ENCODE data around the gene NDUFC2.
"Not testable (repeated sequence)": the region's sequence is repeated elsewhere in the genome, so short reads cannot be mapped to it uniquely, and the experiment has no call there.

The NDUFC2 gene

DNA sequence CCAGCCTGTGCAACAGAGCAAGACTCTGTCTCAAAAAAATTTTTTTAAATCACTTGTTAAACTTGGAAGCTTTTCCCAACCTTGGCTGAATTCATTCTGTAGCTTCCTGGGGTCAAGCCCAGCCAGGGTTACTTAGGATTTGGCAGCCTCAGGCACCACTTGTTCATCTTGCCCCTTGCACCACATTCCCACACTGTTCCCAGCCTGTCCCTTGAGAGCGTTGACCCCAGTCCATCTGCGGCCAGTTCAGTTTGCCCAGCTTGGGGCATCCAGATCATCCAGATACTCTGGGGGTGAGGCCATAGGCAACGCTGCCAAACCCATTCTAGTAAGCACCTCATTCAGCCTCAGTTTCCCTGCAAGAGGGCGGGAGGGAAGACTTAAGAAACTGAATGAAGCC lies 24.7 kb downstream of the NDUFC2 start:
- no peak for DNase-seq (ENCODE audit: low read depth in 2 of 2)

DNA sequence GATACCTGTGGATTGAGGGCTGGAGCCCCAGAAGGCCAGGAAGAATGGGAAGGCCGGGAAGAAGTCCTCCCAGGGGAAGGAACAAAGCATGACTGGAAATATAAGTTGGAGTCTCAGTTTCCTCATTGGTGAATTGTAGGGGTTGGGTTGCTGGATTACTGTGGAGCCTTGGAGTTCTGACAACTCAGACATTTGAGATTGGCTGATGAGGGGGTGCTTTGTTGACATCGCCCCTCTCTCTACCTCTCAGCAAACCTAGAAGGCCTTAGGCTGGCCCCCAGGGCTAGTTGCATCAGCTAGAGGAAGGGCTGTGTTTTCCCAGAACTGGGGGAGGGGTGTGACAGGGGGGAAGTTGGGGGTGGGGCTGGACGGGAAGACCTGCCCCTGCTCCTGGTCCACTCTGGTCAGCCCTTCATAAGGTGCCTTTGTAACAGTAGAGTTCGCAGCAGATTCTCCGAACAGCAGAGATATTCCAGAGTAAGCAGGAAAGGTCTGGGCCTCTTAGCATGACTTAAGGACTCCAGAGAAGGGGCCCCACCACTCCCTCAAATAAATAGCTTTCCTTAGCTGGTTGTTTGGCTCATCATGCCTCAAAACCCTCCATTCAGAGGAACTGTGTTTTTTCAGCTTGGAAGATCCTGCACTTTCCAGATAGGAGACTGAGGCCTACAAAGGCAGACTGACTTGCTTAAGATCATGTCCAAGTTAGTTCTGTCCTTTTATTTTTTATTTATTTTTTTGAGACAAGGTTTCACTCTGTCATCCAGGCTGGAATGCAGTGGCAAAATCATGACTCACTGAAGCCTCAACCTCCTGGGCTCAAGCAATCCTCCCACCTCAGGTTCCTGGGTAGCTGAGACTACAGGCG lies 28.5 kb downstream of the NDUFC2 start:
- no peak for DNase-seq (ENCODE audit: low read depth in 2 of 2)

GRCh38 chr11:78049348-78049747 lies 30.3 kb downstream of the NDUFC2 start:
- no peak for DNase-seq (ENCODE audit: low read depth in 2 of 2)

GRCh38 chr11:78048561-78048960 lies 31.1 kb downstream of the NDUFC2 start:
- DNase-seq (ENCODE audit: low read depth in 2 of 2), result no peak

DNA sequence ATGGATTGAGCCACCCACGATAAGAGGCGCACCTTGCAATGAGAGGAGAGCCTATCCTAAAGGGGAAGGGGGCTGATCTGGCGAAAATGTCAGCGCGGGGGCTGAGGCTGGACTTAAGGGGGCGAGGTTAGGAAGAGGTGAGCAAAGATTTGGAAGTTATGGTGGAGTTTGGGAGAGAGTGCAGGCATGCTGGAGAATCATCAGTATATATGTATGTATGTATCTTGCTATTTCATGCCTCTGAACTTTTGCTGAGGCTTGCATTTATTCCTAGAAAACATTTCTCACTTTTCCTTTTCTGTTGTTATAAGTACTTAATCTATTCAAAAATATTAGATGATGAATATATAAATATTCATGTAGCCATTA lies 33.2 kb downstream of the NDUFC2 start:
- no peak for DNase-seq (ENCODE audit: low read depth in 2 of 2)

DNA sequence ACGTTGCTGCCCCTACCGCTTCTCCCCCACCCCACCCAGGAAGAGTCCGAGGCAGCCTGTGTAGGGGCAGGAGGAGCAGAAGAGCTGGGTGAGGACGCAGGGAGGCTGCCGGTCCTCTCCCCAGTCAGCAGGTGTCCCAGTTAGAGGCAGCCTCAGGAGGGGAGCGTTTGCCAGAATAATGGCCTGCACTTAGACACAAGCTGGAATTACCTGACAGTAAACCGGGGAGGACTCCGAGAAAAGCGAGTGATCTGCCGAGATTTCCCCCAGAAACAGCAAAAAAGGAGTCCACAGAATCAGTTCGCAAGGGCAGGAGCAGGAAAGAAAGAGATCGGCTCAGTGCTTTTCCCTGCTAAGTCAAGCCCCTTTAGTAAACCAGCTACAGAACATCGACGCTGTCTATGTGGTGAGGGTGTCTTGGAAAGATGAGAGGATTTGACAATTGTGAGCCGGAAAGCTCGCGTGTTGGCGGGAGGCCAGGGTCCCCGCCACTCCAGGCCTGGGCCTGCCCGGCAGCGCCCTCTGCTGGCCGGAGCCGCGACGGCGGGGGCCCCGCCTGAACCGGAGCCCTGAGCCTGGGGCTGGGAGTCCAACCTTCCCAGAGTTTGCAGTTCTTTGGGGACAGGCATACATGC lies 33.7 kb downstream of the NDUFC2 start:
- peak; percentile 53 to 68 for DNase-seq (ENCODE audit: low read depth in 2 of 2)

DNA sequence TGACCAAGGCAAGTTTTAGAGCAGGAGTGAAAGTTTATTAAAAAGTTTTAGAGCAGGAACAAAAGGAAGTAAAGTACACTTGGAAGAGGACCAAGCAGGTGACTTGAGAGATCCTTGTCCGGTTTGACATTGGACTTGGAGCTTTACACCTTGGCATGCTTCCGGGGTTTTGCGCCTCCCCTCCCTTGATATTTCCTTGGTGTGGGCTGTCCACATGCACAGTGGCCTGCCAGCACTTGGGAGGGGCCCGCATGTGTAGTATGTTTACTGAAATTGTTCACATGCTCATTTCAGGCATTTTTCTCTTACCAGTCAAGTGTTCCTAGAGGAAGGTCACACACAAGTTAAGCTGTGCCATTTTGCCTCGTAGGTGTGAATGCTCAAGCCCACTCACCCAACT lies 35.0 kb downstream of the NDUFC2 start:
- no peak for DNase-seq (ENCODE audit: low read depth in 2 of 2)

DNA sequence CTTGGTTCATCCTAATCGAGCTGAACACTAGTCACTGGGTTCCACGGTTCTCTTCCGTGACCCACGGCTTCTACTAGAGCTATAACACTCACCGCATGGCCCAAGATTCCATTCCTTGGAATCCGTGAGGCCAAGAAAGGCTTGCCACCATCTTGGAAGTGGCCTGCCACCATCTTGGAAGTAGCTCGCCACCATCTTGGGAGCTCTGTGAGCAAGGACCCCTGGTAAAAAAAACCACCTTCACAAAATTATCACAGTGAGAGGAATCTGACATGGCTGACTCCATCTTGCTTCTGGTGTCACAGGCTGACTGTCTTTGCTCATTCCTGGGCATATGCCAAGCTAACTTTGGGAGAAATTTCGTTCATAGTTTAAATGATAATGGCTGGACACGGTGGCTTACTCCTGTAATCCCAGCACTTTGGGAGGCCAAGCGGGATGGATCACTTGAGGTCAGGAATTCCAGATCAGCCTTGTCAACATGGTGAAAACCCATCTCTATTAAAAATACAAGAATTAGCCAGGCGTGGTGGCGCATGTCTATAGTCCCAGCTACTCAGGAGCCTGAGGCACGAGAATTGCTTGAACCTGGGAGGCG lies 37.7 kb downstream of the NDUFC2 start:
- DNase-seq (ENCODE audit: low read depth in 2 of 2), result no peak

GRCh38 chr11:78041380-78041719 lies 38.3 kb downstream of the NDUFC2 start:
- not testable (repeated sequence) for DNase-seq (ENCODE audit: low read depth in 2 of 2)

- DNase-seq (ENCODE audit: low read depth in 2 of 2), result no peak
These were observed 38.8 kb downstream of the NDUFC2 start for GRCh38 chr11:78040691-78041379.

GRCh38 chr11:78039919-78040671 lies 39.6 kb downstream of the NDUFC2 start:
- DNase-seq (ENCODE audit: low read depth in 2 of 2), result peak in 1 of 2 donors; percentile 14

DNA sequence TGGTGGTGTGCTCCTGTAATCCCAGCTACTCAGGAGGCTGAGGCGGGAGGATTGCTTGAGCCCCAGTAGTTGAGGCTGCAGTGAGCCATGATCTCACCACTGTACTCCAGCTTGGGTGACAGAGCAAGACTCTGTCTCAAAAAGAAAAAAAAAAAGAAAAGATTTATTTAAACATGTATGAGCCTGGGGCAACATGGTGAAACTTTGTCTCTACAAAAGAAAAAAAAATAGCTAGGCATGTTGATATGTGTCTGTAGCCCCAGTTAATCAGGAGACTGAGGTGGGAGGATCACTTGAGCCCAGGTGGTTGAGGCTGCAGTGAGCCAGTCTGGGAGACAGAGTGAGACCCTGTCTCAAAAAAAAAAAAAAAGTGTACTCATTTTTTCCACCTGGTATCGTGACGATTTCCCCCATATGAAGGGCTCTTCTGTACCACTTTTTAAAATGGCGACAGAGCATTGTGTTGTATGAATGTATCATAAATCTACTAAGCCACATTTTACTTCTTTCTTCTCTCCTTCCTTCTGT lies 40.2 kb downstream of the NDUFC2 start:
- no peak for DNase-seq (ENCODE audit: low read depth in 2 of 2)

DNA sequence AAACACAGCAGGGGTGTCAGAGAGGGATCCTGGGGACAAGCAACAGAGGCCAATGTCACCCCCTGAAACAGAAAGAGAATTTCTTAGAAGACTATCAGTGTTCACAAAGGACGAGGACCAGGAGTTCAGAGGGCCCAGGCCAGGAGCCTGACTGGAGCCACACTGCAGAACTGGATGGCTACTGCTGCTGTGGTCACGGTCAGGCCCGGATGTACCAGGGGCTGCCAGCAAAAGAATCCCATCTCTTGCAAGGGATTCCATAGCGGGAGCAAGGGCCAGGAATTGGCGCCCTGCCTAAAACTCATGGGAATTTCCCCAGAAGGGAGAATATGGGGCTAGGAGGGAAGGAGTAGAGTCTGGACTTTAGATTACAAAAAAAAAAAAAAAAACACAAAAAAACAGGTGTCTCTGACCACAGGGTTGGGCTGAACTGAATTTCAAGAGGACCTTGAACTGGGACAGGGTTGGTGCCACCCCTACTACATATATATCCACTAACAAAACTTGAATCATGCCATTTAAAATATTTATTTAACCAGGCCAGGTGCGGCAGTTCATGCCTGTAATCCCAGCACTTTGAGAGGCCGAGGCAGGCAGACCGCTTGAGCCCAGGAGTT lies 40.9 kb downstream of the NDUFC2 start:
- no peak for DNase-seq (ENCODE audit: low read depth in 2 of 2)

GRCh38 chr11:78037825-78038620 lies 41.6 kb downstream of the NDUFC2 start:
- DNase-seq (ENCODE audit: low read depth in 2 of 2), result no peak

DNA sequence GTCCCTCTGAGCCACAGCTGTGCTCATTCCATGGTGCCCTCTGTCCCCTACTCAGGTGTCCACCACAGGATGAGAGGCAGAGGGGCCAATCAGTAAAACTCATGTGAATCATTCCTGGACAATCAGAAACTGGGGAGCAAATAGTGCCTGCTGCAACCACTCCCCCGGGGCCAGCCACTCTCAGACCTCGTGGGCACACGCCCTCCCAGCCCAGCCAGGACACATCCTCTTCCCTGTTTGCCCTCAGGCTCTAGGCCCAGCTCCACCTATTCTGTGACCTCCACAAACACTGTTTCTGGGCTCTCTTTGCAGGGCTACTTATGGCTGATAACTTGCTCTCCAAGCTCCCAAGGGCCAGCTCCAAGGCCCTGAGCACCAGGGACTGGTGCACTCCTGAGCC lies 42.6 kb downstream of the NDUFC2 start:
- no peak for DNase-seq (ENCODE audit: low read depth in 2 of 2)

DNA sequence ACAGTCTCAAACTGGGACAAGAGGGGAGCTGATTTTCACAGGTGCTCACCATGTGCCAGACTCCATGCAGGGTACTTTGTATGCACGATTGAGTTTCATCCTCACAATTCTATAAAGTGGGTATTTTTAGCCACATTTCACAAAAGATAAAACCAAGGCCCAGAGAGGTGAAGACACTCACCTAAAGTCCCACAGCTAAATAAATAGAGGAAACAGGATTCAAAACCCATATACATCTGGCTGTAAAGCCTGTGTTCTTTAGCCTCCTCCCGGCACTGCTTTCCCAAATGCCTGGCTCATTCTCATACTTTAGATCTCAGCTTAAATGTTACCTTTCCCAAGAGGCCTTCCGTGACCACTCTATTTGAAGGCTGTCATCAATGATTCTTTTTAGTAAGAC lies 43.3 kb downstream of the NDUFC2 start:
- DNase-seq (ENCODE audit: low read depth in 2 of 2), result no peak

GRCh38 chr11:78034623-78035022 lies 45.0 kb downstream of the NDUFC2 start:
- DNase-seq (ENCODE audit: low read depth in 2 of 2), result no peak

DNA sequence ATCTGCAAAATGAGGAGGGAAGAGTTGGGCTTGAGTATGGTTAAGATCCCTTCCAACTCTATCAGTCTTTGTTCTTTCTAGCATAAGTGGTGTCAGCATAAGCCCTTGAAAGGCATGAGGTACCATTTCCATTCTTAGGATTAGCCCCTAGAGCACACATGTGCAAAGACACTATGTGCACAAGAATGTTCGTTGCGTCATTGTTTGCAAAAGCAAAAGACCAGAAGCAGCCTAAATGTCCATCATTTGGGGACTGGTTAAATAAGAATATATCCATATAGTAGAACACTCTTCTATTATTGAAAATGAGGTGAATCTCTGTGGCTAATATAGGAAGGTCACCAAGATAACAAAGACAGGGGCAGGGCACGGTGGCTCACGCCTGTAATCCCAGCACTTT lies 46.6 kb downstream of the NDUFC2 start:
- DNase-seq (ENCODE audit: low read depth in 2 of 2), result no peak

GRCh38 chr11:78032090-78032489 lies 47.6 kb downstream of the NDUFC2 start:
- no peak for DNase-seq (ENCODE audit: low read depth in 2 of 2)

DNA sequence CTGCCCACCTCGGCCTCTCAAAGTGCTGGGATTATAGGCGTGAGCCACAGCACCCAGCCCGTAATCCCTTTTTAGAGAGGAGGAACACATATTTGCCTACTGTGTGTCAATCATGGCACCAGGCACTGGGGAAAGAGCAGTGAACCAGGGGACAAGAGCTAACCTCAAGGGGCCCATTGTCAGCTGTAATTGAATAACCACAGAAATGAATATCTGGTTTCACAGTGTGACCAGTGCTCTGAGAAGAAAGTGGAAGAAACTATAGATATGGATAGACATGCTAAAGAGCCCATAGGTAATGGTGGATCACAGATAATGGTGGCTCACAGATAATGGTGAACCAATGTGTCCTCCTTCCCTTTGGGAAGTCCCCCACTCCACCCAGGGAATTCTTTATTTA lies 48.0 kb downstream of the NDUFC2 start:
- DNase-seq (ENCODE audit: low read depth in 2 of 2), result no peak
